Stimulated activated CD4-positive, alpha-beta T cell treated with anti-CD3 and anti-CD28 coated beads, Interleukin-4, amount 100 ng/mL, for 1 hour (primary cell): ENCODE measurements around the gene VWA7.
"Not testable (repeated sequence)": the region's sequence is repeated elsewhere in the genome, so short reads cannot be mapped to it uniquely, and the experiment has no call there.

Experiments used
- DNase-seq: peaks from one replicate; pipeline ENCODE4 v3.0.0-alpha.2; 2020

VWA7 gene

DNA sequence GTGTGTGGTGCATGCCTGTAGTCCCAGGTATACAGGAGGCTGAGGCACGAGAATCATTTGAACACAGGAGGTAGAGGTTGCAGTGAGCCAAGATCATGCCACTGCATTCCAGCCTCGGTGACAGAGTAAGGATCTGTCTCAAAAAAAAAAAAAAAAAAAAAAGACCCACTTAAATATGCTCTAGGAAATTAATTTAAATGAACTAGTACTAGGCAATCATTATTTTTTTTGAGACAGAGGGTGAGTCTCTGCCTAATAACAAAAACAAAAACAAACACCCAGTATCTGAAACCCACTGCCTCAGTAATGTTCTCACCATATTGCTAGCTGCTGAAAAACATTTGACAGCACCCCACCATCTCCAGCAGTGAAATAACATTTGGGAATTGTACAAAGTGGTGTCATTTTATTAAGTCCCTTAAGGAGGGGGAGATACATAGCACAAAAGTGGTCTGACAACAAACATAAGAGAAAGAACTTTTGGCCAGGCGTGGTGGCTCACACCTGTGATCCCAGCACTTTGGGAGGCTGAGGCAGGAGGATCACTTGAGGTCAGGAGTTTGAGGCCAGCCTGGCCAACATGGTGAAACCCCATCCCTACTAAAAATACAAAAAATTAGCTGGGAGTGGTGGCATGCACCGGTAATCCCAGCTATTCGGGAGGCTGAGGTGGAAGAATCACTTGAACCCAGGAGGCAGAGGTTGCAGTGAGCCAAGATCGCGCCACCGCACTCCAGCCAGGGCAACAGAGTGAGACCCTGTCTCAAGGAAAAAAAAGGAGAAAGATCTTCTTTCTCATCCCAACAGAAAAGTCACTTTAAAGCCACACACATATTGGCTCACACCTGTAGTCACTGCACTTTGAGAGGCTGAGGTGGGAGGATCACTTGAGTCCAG lies 24.2 kb upstream of the VWA7 start:
- DNase-seq = not testable (repeated sequence)

GRCh38 chr6:31799781-31800180 lies 22.7 kb upstream of the VWA7 start:
- no peak for DNase-seq

- DNase-seq = no peak
These were observed 20.5 kb upstream of the VWA7 start for GRCh38 chr6:31797588-31797987.

DNA sequence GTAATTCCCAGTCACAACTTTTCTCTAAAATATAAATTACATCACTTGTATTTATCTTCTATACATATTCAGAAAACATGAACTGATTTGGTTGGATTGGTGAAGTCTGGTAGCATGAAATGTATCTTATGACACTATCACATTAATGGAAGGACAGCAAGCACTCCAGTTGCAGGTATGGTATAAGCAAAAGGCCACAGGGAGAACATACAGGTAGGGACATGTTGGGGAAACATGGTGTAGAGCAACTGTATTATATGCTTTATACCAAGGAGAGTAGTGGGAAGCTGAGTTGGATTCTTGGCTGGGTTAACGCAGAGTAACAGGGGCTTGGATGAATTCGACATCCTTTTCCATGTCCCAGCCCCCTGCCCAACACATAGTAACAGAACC lies 19.9 kb upstream of the VWA7 start:
- DNase-seq = no peak

- peak; percentile 82 for DNase-seq
These were observed 18.6 kb upstream of the VWA7 start, which contains the start of gene VARS1 for GRCh38 chr6:31795616-31796298. TSS of gene VARS1 (minus strand) at chr6:31795752. CDS start at chr6:31795217, 535 bp downstream.

DNA sequence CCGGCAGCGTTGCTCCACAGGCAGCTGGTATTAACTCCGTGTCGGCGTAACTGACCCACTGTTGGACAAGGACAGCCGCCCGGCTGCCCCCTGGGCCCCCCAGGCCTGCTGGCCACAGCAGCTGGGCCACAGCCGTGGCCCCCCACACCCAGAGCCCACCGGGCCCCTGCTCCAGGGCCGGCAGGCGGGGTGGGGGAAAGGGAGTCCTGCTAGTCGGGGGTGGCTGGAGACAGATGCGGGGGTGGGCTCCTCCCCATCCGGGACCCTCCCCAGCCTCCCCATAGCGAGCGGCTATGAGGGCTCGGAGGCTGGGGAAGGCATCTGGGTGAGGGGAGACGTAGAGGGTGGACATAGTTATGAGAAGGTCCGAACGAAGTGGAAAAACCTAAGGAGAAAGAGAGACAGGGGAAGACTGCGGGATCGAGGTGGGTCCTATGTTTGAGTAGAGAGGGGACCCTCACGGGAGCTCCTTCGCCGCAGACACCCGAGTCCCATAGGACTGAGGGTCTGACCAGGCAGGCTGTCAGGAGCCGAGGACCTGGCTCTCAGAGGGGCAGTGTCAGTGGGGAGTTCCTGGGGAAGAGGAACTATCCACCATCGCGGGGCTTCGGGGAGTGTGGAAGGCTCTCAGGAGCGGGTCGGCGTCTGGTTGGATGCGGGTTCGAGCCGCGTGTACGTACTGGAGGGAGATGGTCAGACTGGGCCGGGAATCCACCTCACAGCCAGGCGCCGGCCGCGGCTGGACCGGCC lies 17.9 kb upstream of the VWA7 start:
- DNase-seq = peak; percentile 27

DNA sequence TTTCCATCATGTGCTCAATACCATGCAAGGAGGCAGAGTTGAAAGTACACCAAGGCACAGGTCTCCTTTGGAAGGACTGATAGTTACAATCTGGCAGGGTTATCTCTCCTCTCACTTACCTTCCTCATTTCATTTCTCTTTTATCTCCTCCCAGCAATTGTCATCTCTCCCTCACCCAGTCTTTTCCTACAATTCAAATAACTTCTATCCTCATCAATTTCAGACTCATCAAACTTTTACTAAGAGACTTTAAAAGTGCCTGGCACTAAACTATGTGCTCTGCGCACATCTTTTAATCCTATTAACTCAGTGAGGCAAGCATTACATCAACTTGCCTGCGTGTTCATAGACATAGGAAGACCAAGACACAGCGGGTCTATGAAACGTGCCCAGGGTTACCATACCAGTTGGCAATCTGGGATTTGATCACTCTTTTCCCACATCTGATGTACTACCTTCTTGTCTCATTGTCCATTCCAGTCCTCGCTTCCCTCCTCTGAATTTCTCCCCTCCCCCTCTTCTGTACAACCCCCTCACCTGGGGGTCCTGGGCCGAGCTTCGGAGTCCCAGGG lies 17.3 kb upstream of the VWA7 start:
- no peak for DNase-seq

DNA sequence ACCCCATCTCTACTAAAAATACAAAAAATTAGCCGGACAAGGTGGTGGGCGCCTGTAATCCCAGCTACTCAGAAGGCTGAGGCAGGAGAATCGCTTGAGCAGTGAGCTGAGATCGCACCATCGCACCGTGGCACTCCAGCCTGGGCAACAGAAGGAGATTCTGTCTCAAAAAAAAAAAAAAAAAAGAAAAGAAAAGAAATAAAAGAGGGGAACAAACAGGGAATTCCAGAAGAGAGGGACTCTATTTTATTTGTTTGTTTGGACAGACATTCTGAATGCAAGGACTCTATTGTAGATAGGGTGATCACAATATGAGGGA lies 16.8 kb upstream of the VWA7 start:
- DNase-seq = not testable (repeated sequence)

DNA sequence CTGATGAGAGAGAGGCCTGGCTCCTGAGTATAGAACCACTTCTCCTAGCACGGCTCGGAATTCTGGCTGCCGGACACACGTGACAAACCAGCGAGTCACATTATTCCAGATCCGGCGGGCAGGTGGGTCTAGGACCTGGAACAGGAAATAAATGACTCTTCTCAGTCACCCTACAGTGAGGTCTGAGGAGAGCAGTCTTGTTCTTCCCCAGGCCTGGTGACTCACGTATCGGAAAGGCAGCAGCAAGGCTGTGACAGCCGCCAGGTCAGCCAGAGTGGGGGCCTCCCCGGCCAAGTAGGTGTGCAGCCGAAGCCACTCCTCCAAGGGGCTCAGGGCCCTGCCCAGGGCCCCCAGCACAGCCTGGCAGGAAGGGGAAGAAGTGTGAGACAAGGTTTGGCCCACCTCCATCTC lies 15.6 kb upstream of the VWA7 start:
- DNase-seq = no peak

- no peak for DNase-seq
These were observed 14.9 kb upstream of the VWA7 start for GRCh38 chr6:31792090-31792374.

DNA sequence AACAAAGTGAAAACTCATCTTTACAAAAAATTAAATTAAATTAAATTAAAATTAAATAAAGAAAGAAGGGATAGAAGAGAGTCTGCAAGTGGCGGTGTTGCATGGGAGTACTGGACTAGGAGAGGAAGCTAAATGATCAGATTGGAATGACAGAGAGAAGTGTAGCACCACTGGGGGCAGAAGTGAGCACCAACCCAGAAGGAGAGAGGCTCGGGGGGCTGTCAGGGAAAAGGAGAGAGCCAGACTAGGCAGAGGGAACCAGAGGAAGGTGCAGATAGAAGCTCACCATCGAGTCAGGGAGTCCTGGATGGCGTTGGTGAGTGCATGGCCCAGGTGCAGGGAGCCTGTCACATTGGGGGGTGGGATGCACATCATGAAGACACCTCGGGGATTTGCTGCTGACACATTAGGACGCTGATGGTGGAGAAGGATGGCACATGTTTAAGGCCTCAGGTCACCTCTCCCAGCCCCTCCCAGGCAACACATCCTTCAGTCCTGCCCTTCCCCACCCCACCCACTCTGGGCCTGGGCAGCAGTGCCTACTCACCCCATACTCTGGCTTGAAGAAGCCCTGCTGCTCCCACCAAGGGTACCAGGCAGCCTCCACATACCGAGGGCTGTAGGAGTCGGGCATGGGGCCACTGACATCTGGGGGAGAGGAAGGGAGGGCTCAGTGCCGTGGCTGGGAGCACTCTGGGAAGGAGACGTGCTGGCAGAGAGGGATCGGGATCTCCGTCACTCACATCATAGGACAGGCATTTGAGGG lies 14.4 kb upstream of the VWA7 start:
- DNase-seq = peak; percentile 42

DNA sequence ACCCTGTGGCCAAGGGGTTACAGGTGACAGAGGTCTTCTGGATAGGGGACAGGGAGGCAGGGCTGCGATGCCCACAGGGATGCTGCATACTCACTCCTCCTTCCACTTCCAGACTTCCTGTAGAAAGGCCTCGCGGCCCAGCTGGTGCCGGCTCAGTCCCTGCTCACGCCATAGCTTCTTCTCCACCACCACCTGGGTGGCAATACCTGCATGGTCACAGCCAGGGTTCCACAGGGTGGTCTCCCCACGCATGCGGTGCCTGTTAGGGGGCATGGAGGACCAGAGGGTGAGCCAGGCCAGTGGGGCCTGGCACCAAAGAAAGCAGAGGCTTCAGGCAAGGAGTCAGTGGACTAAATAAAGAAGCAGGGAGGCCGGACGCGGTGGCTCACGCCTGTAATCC lies 8.3 kb upstream of the VWA7 start:
- no peak for DNase-seq

GRCh38 chr6:31784098-31784925 lies 7.2 kb upstream of the VWA7 start:
- no peak for DNase-seq

DNA sequence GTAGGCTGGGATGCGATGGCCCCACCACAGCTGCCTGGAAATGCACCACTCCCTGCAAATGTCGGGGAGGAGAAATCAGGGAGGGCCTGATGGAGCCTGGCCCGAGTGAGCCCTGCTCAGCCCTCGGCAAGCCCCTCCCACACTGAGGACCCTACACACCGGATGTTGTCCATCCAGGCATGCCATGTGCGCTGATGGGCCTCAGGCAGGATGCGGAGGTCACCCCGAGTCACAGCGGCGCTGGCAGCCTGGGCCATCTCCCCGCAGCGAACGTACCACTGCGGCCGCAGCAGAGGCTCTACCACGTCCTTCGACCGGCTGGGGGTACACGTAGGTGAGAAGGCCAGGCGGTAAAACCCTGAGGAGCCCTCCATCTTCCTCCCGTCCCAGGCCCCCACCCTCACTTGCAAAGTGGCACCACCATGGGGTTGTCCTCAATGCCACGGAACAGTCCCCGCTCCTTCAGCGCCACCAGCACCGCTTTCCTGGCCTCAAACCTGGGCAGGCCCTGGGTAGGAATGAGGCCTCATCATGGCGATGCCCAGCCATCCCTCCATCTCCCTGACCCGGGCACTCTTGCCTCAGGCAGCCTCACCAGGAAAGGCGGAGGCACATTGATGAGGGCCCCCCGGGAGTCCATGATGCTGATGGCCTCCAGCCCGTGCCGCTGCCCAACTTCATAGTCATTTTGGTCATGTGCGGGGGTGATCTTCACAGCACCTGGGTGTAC lies 5.2 kb upstream of the VWA7 start:
- no peak for DNase-seq

- DNase-seq = no peak
These were observed 4.4 kb upstream of the VWA7 start for GRCh38 chr6:31781244-31782125.

DNA sequence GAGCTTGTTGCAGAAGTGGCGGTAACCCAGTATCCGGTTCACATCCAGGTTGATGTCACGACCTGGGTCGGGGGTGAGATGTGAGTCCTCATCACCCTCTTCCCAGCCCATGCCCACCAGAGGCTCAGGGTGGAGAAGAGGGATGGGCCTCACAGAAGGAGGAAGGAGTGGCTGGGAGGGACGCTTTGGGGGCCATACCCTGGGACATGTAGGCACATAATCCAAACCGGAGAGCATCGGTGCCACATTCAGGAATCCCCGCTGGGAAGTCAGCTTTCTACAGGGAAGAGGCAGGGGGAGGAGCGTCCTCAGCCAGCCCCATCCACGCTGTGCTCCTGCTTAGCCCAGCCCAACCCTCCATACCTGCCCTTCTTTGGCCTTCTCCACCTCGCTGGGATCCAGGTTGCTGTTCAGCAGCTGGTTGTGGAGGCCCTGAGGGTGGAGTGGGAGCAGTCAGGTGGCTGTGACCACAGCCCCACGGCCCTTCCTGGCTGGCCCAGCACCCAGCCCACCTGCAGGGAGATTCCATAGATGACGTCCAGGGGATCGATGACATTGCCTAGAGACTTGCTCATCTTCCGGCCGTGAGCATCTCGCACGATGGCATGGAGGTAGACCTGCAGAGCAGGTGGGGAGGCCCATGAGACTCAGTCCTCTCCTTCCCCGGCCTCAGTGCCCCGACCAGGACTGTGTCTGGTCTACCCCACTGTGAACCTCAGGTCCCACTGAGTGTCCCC lies 3.5 kb upstream of the VWA7 start:
- no peak for DNase-seq

DNA sequence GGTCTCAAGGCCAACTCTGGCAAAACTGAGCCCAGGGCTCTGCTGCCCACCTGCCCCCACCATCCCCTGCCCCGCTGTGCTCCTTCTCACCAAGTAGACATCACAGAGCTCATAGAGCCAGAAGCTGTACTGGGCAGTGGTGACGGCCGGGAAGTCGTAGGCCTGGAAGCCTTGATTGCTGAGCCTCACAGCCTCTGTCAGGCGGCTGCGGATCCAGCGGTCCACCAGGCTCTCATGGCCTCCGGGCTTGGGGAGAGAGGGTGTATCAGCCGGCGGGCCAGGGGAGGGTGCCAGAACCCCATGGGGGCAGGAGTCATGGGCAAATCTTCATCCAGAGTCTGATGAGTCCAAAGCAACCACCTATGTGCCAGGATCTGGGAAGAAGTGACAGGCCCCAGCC lies 2.8 kb upstream of the VWA7 start:
- DNase-seq = no peak

- no peak for DNase-seq
These were observed 2.1 kb upstream of the VWA7 start for GRCh38 chr6:31778999-31779885.
